Tibial nerve (tissue), 4 donors: ENCODE results near the gene RNF212. TPM values are rescaled to one million over a fixed set of nuclear protein-coding genes. Genes with fewer than 3 reads are reported as not detected.
"Not testable (repeated sequence)": the region's sequence is repeated elsewhere in the genome, so short reads cannot be mapped to it uniquely, and the experiment has no call there.

Experiments used
- DNase-seq, 2 donors: peaks; one replicate each; pipeline ENCODE4 v3.0.0-alpha.2; 2019; ENCODE audit warnings: low spot score in 2 of 2
- H3K27ac ChIP-seq, 4 donors: fragments of 200-600 bp; sonication (generic) in 3 of 4; one replicate each; pipeline ENCODE4 v1.5.1; 2017 to 2019; ENCODE audit warnings: mild to moderate bottlenecking in 1 of 4
- H3K27me3 ChIP-seq, 2 donors: fragments of 200-600 bp; sonication (generic) in 1 of 2; one replicate each; pipeline versions ENCODE4 v1.5.1 to v1.6.0; 2017 to 2019
- H3K36me3 ChIP-seq, 3 donors: fragments of 200-600 bp; sonication (generic); one replicate each; pipeline ENCODE4 v1.5.1; 2018 to 2019
- H3K4me1 ChIP-seq, 4 donors: fragments of 200-600 bp; sonication (generic) in 3 of 4; one replicate each; pipeline ENCODE4 v1.5.1; 2017 to 2019
- H3K4me3 ChIP-seq, 4 donors: fragments of 200-600 bp; sonication (generic) in 3 of 4; one replicate each; pipeline ENCODE4 v1.5.1; 2017 to 2019; ENCODE audit warnings: mild to moderate bottlenecking in 1 of 4, moderate library complexity in 1 of 4
- H3K9me3 ChIP-seq, 4 donors: fragments of 200-600 bp; sonication (generic) in 3 of 4; one replicate each; pipeline ENCODE4 v1.5.1; 2017 to 2019
- CTCF ChIP-seq, 5 experiments: fragments of 200-600 bp in 3 of 5; fragments of 450-650 bp in 2 of 5; sonication (generic) in 3 of 5; IDR thresholded peaks; one replicate each; pipeline ENCODE4 v1.5.1; 2016 to 2019; ENCODE audit warnings: antibody characterized with exemption in 5 of 5, mild to moderate bottlenecking in 3 of 5, moderate library complexity in 2 of 5
- EP300 ChIP-seq, 2 donors: sonication (generic); formaldehyde crosslinking; IDR thresholded peaks; one replicate each; pipeline ENCODE4 v1.6.1; 2017; ENCODE audit warnings: antibody characterized with exemption in 2 of 2, mild to moderate bottlenecking in 1 of 2
- POLR2A ChIP-seq, 2 donors: fragments of 450-650 bp; IDR thresholded peaks; one replicate each; pipeline ENCODE4 v1.6.1; 2017; ENCODE audit warnings: antibody characterized with exemption in 2 of 2, mild to moderate bottlenecking in 2 of 2, moderate library complexity in 2 of 2
- WGBS, 2 donors: methylation state at CpG; one replicate each; pipeline ENCODE4 v1.1.5; 2018; 5-methylcytosine and 5-hydroxymethylcytosine counted together
- total RNA-seq, 4 donors: library from RNA; depleted of rRNA; stranded (reverse); fragments of >200 nt; gene quantifications; one replicate each; pipeline ENCODE4 v1.1.0, GENCODE V29; 2016

RNF212 gene
- total RNA-seq, 4 donors from 2014 or later, result 2.5 to 24.7 (median 9.8) TPM

- DNase-seq, result no peak
- peak overlapping the region in 2 of 4 donors; percentile 1 to 17 for H3K4me3 ChIP-seq
- no peaks in the 10 kb centered on the region for H3K9me3 ChIP-seq
- peaks cover 0 to 6% of the 10 kb centered on the region in 2 donors for H3K27me3 ChIP-seq
- peaks cover 0 to 58% (median 31%) of the 10 kb centered on the region in 4 donors for H3K4me1 ChIP-seq
- H3K27ac ChIP-seq, result peak overlapping the region in 2 of 4 donors; percentile 19 to 33
- H3K36me3 ChIP-seq, result no peaks in the 10 kb centered on the region
- no peak for TF ChIP-seq CTCF (IDR thresholded peaks at IDR 0.05)
- TF ChIP-seq POLR2A (IDR thresholded peaks at IDR 0.05), result no peak
- no peak for TF ChIP-seq EP300 (IDR thresholded peaks at IDR 0.05)
- 54% methylated on average over 32 to 41 of the region's 41 CpGs for WGBS, 2 donors
These were observed 66.0 kb downstream of the RNF212 start for GRCh38 chr4:1047106-1047975.

- Histone ChIP-seq H3K4me3 (peak overlapping the region in 2 of 4 donors; percentile 1 to 17), H3K4me1 (peaks cover 0 to 62% (median 35%) of the 10 kb centered on the region in 4 donors), H3K27ac (peak overlapping the region in 2 of 4 donors; percentile 7 to 33)
- not testable (repeated sequence) for H3K9me3 ChIP-seq, H3K27me3 ChIP-seq, H3K36me3 ChIP-seq
- DNase-seq, result peak in 1 of 2 donors; percentile 59
- 20 to 22% methylated on average over 29 of the region's 29 CpGs for WGBS, 2 donors
These were observed 66.8 kb downstream of the RNF212 start for GRCh38 chr4:1046581-1047011.

GRCh38 chr4:1045595-1046201, 67.7 kb downstream of the RNF212 start:
- Histone ChIP-seq H3K36me3 (no peaks in the 10 kb centered on the region), H3K4me1 (peaks cover 0 to 71% (median 39%) of the 10 kb centered on the region in 4 donors), H3K9me3 (no peaks in the 10 kb centered on the region), H3K27me3 (no peaks in the 10 kb centered on the region), H3K27ac (no peak overlapping the region), H3K4me3 (peak overlapping the region in 1 of 4 donors; percentile 12)
- TF ChIP-seq POLR2A (IDR thresholded peaks at IDR 0.05) (no peak), CTCF (IDR thresholded peaks at IDR 0.05) (no peak), EP300 (IDR thresholded peaks at IDR 0.05) (no peak)
- 62 to 74% methylated on average over 33 to 35 of the region's 36 CpGs for WGBS, 2 donors
- DNase-seq, result no peak

- WGBS, 2 donors, result 54 to 62% methylated on average over 9 to 14 of the region's 14 CpGs
- no peak for TF ChIP-seq EP300 (IDR thresholded peaks at IDR 0.05)
- TF ChIP-seq CTCF (IDR thresholded peaks at IDR 0.05), result no peak
- H3K9me3 ChIP-seq, result no peaks in the 10 kb centered on the region
- no peaks in the 10 kb centered on the region for H3K36me3 ChIP-seq
- H3K27me3 ChIP-seq, result no peaks in the 10 kb centered on the region
- peak overlapping the region in 1 of 4 donors; percentile 82 for H3K27ac ChIP-seq
- DNase-seq, result no peak
- peaks cover 0 to 76% (median 40%) of the 10 kb centered on the region in 4 donors for H3K4me1 ChIP-seq
- no peak overlapping the region for H3K4me3 ChIP-seq
These were observed 68.2 kb downstream of the RNF212 start for GRCh38 chr4:1045193-1045594.

GRCh38 chr4:1044469-1045192, 68.7 kb downstream of the RNF212 start:
- DNase-seq, result no peak
- peak overlapping the region in 2 of 4 donors; percentile 82 to 84 for H3K27ac ChIP-seq
- no peak overlapping the region for H3K4me3 ChIP-seq
- peaks cover 0 to 82% (median 42%) of the 10 kb centered on the region in 4 donors for H3K4me1 ChIP-seq
- H3K27me3 ChIP-seq, result no peaks in the 10 kb centered on the region
- TF ChIP-seq CTCF (IDR thresholded peaks at IDR 0.05) (no peak), POLR2A (IDR thresholded peaks at IDR 0.05) (no peak), EP300 (IDR thresholded peaks at IDR 0.05) (no peak)
- H3K9me3 ChIP-seq, result no peaks in the 10 kb centered on the region
- H3K36me3 ChIP-seq, result no peaks in the 10 kb centered on the region
- WGBS, 2 donors, result 80 to 87% methylated on average over 9 to 12 of the region's 12 CpGs
